IMR-90 (cell line): ENCODE data around the gene TSEN34. TPM values are rescaled to one million over a fixed set of nuclear protein-coding genes. Genes with fewer than 3 reads are reported as not detected.
A peak's percentile ranks its signal among the peaks of the same experiment; 100 is the strongest.

Experiments used
- ATAC-seq: fragments of 200-7000 bp; cut with Tn5 transposase; 2 replicates; pipeline ENCODE4 v1.9.1; 2020; ENCODE audit warnings: low read depth, mild to moderate bottlenecking, moderate library complexity
- BruUV-seq: library from RNA; stranded (reverse); fragments of 400-500 nt; replicated peaks from 2 replicates; lab custom pipeline; 2021; lab: Mats Ljungman, UMichigan
- CTCF ChIA-PET: fragments of 300-600 bp; formaldehyde crosslinking; extraction: SDS; loops from one replicate; lab custom pipeline; 2021; ENCODE audit warnings: antibody characterized with exemption; lab: Yijun Ruan, JAX
- POLR2A ChIA-PET: fragments of 300-600 bp; sonication (Branson Sonifier 250); formaldehyde crosslinking; loops from one replicate; lab custom pipeline; 2022; ENCODE audit warnings: antibody characterized with exemption; ENCODE audit not compliant: unreplicated experiment; lab: Charles Lee
- DNase-seq: peaks from one replicate; pipeline ENCODE4 v3.0.0; 2013
- H2AFZ ChIP-seq: replicated peaks from 2 replicates; pipeline ENCODE3; 2013; ENCODE audit warnings: low read length, mild to moderate bottlenecking; ENCODE audit not compliant: poor library complexity
- H2AK5ac ChIP-seq: 2 replicates; pipeline ENCODE4 v1.6.1; 2013; ENCODE audit warnings: low read depth, low read length, inconsistent platforms
- H2AK9ac ChIP-seq: replicated peaks from 2 replicates; pipeline ENCODE3; 2013; ENCODE audit warnings: mild to moderate bottlenecking, low read depth, low read length, moderate library complexity; ENCODE audit not compliant: poor library complexity
- H2BK120ac ChIP-seq: 2 replicates; pipeline ENCODE4 v1.6.1; 2013; ENCODE audit warnings: low read depth, low read length, inconsistent platforms
- H2BK15ac ChIP-seq: 3 replicates; pipeline ENCODE4 v1.6.1; 2013; ENCODE audit warnings: low read depth, low read length, inconsistent platforms
- H2BK20ac ChIP-seq: 2 replicates; pipeline ENCODE4 v1.6.1; 2013; ENCODE audit warnings: low read depth, mild to moderate bottlenecking, inconsistent platforms, low read length, moderate library complexity
- H2BK5ac ChIP-seq: 2 replicates; pipeline ENCODE4 v1.6.1; 2013; ENCODE audit warnings: mild to moderate bottlenecking, low read depth, low read length, inconsistent platforms; ENCODE audit not compliant: poor library complexity, severe bottlenecking
- H3K14ac ChIP-seq: replicated peaks from 2 replicates; pipeline ENCODE4 v1.6.1; 2013; ENCODE audit warnings: low read depth, low read length, inconsistent platforms
- H3K18ac ChIP-seq: 2 replicates; pipeline ENCODE4 v1.6.1; 2013; ENCODE audit warnings: low read depth, low read length, control low read depth
- H3K23ac ChIP-seq: 2 replicates; pipeline ENCODE4 v1.6.1; 2013; ENCODE audit warnings: low read depth, low read length, inconsistent platforms
- H3K27ac ChIP-seq: 2 replicates; pipeline ENCODE4 v1.5.1; 2013; ENCODE audit warnings: mild to moderate bottlenecking, control low read depth, low read length; ENCODE audit not compliant: insufficient read depth
- H3K27me3 ChIP-seq: 2 replicates; pipeline ENCODE4 v1.6.1; 2013; ENCODE audit warnings: low read length; ENCODE audit not compliant: control insufficient read depth, insufficient read depth
- H3K36me3 ChIP-seq: 2 replicates; pipeline ENCODE4 v1.6.1; 2013; ENCODE audit warnings: low read length, mixed read lengths; ENCODE audit not compliant: control insufficient read depth, insufficient read depth
- H3K4ac ChIP-seq: 2 replicates; pipeline ENCODE4 v1.6.1; 2013; ENCODE audit warnings: low read depth, low read length, inconsistent platforms
- H3K4me1 ChIP-seq: 2 replicates; pipeline ENCODE4 v1.6.1; 2013; ENCODE audit warnings: low read length, mixed read lengths; ENCODE audit not compliant: control insufficient read depth, insufficient read depth
- H3K4me2 ChIP-seq: 2 replicates; pipeline ENCODE4 v1.6.1; 2013; ENCODE audit warnings: low read depth, mild to moderate bottlenecking, control low read depth, low read length, moderate library complexity
- H3K4me3 ChIP-seq: 2 replicates; pipeline ENCODE4 v1.5.1; 2013; ENCODE audit warnings: low read depth, mild to moderate bottlenecking, control low read depth, low read length, moderate library complexity; ENCODE audit not compliant: insufficient read depth
- H3K56ac ChIP-seq: 2 replicates; pipeline ENCODE4 v1.6.1; 2013; ENCODE audit warnings: low read length, inconsistent platforms; ENCODE audit not compliant: insufficient read depth; ENCODE audit errors: extremely low read depth
- H3K79me1 ChIP-seq, 2 experiments: 2 replicates each; pipeline ENCODE4 v1.6.1; 2013; ENCODE audit warnings: low read length in 2 of 2, inconsistent platforms in 1 of 2, low read depth in 1 of 2
- H3K9ac ChIP-seq: 2 replicates; pipeline ENCODE4 v1.6.1; 2013; ENCODE audit warnings: low read depth, low read length, control low read depth
- H3K9me1 ChIP-seq: 2 replicates; pipeline ENCODE4 v1.6.1; 2013; ENCODE audit warnings: low read length, inconsistent platforms; ENCODE audit not compliant: insufficient read depth
- H3K9me3 ChIP-seq: 2 replicates; pipeline ENCODE4 v1.6.1; 2013; ENCODE audit warnings: low read length; ENCODE audit not compliant: control insufficient read depth, insufficient read depth
- H4K20me1 ChIP-seq: 2 replicates; pipeline ENCODE4 v1.6.1; 2013; ENCODE audit warnings: low read length, inconsistent platforms; ENCODE audit not compliant: insufficient read depth
- H4K5ac ChIP-seq: 2 replicates; pipeline ENCODE4 v1.6.1; 2013; ENCODE audit warnings: mild to moderate bottlenecking, low read depth, low read length, control low read depth
- H4K8ac ChIP-seq, 2 experiments: 2 replicates each; pipeline ENCODE4 v1.6.1; 2013; ENCODE audit warnings: low read depth in 2 of 2, low read length in 2 of 2, control low read depth in 1 of 2, inconsistent platforms in 1 of 2
- H4K91ac ChIP-seq: 2 replicates; pipeline ENCODE4 v1.6.1; 2013; ENCODE audit warnings: low read depth, low read length, inconsistent platforms; ENCODE audit not compliant: insufficient read depth
- BHLHE40 ChIP-seq: fragments of 150-350 bp; IDR thresholded peaks from 2 replicates; pipeline ENCODE4 v1.6.1; 2016; ENCODE audit warnings: mild to moderate bottlenecking, low read depth, low read length
- CEBPB ChIP-seq: IDR thresholded peaks from 2 replicates; pipeline ENCODE4 v1.6.1; 2012; ENCODE audit warnings: low read depth, low read length, improper control_type of control experiment
- CTCF ChIP-seq: conservative IDR thresholded peaks from 2 replicates; pipeline ENCODE4 v1.5.1; 2012; ENCODE audit warnings: mild to moderate bottlenecking, low read depth, low read length, improper control_type of control experiment
- MAZ ChIP-seq: IDR thresholded peaks from 2 replicates; pipeline ENCODE4 v1.6.1; 2012; ENCODE audit warnings: low read depth, mild to moderate bottlenecking, low read length, improper control_type of control experiment, moderate library complexity, borderline replicate concordance
- MXI1 ChIP-seq: IDR thresholded peaks from 2 replicates; pipeline ENCODE4 v1.6.1; 2012; ENCODE audit warnings: low read depth, mild to moderate bottlenecking, low read length, moderate library complexity, borderline replicate concordance
- RAD21 ChIP-seq: IDR thresholded peaks from 2 replicates; pipeline ENCODE4 v1.6.1; 2012; ENCODE audit warnings: low read length, improper control_type of control experiment
- RCOR1 ChIP-seq: IDR thresholded peaks from 2 replicates; pipeline ENCODE4 v1.6.1; 2012; ENCODE audit warnings: mild to moderate bottlenecking, low read length, improper control_type of control experiment; ENCODE audit not compliant: insufficient replicate concordance
- RFX5 ChIP-seq: IDR thresholded peaks from 2 replicates; pipeline ENCODE4 v1.8.0; 2012; ENCODE audit warnings: low read depth, mild to moderate bottlenecking, low read length, moderate library complexity
- SMC3 ChIP-seq: fragments of 150-350 bp; IDR thresholded peaks from 2 replicates; pipeline ENCODE4 v1.6.1; 2016; ENCODE audit warnings: low read depth, mild to moderate bottlenecking, antibody characterized with exemption, low read length, moderate library complexity
- WGBS, 2 experiments: methylation state at CpG; one replicate each; pipeline versions ENCODE4 v1.1.5 to v1.1.7; 2013; ENCODE audit warnings: missing lambda C conversion rate in 2 of 2; ENCODE audit not compliant: insufficient read length in 1 of 2; ENCODE audit errors: extremely low coverage in 2 of 2; 5-methylcytosine and 5-hydroxymethylcytosine counted together
- dilution Hi-C: fragments of 300-500 bp; cut with HindIII; formaldehyde crosslinking; loops from one replicate; pipeline ENCODE4 v1.14.3; 2018; ENCODE audit warnings: low sequenced_read_pairs; ENCODE audit not compliant: unreplicated experiment
- in situ Hi-C: fragments of 300-500 bp; cut with MboI; formaldehyde crosslinking; loops from 3 replicates; pipeline ENCODE4 v1.14.3; 2019; ENCODE audit warnings: low sequenced_read_pairs, inconsistent platforms, mixed read lengths
- intact Hi-C: fragments of 100-400 bp; cut with micrococcal nuclease; formaldehyde crosslinking; loops from 2 replicates; pipeline ENCODE4 v1.10.0; 2022
- polyA plus RNA-seq, 3 experiments: library from polyadenylated mRNA; depleted of rRNA; stranded (reverse); fragments of >200 nt; gene quantifications; 2 replicates each; pipeline ENCODE4 v1.2.3, GENCODE V29; 2012; ENCODE audit warnings: low replicate concordance in 1 of 3
- total RNA-seq: library from RNA; depleted of rRNA; stranded (reverse); fragments of >200 nt; gene quantifications from 2 replicates; pipeline ENCODE4 v1.2.3, GENCODE V29; 2012

The TSEN34 gene
- total and polyA plus RNA-seq, 2 of the 4 experiments (the other 2 are of a cell fraction) = 32.1 to 69.4 TPM

GRCh38 chr19:54179921-54180461 lies 11.1 kb upstream of the TSEN34 start:
- dilution Hi-C loops = no loop called here
- no peaks in the 10 kb centered on the region for H3K4me1 ChIP-seq
- no peak overlapping the region for H4K5ac ChIP-seq
- no peak overlapping the region for H3K18ac ChIP-seq
- no peak overlapping the region for H3K4me3 ChIP-seq
- H2AK5ac ChIP-seq = no peak overlapping the region
- H3K9me3 ChIP-seq = no peaks in the 10 kb centered on the region
- peaks cover 47% of the 10 kb centered on the region for H3K36me3 ChIP-seq
- H4K91ac ChIP-seq = no peak overlapping the region
- ChIA-PET POLR2A (no interaction called here), CTCF (interaction anchor here (1.1 kb wide), 1 partner anchor 8 kb away, joined by 3 read pairs; no protein-coding TSS in a partner anchor)
- H3K9me1 ChIP-seq = no peaks in the 10 kb centered on the region
- H4K8ac ChIP-seq = no peak overlapping the region
- no peak overlapping the region; the same call in 1 of the 2 replicates for H3K4ac ChIP-seq
- H3K27me3 ChIP-seq = no peaks in the 10 kb centered on the region
- H4K20me1 ChIP-seq = peaks cover 9% of the 10 kb centered on the region; the same call in 1 of the 2 replicates
- H2BK15ac ChIP-seq = no peak overlapping the region
- H3K79me1 ChIP-seq = peaks cover 4 to 16% of the 10 kb centered on the region in 2 experiments; a peak in 3 of 4 replicates
- BruUV-seq = TSS peak; percentile 45
- H3K27ac ChIP-seq = no peak overlapping the region
- no peak overlapping the region for H2BK5ac ChIP-seq
- H2BK20ac ChIP-seq = no peak overlapping the region
- no peak overlapping the region for H2AFZ ChIP-seq
- no peak overlapping the region for H2BK120ac ChIP-seq
- no peak overlapping the region for H3K4me2 ChIP-seq
- peak; percentile 91 for ATAC-seq
- 38% methylated on average over 4 of the region's 10 CpGs; no CpG with 5 or more reads in 1 of the 2 experiments for WGBS, 2 experiments
- DNase-seq = peak; percentile 60
- 0 out of 2 replicates have a peak, but pooled peaks have one; percentile 4 for TF ChIP-seq MAZ
- TF ChIP-seq RFX5 = no peak
- no peak for TF ChIP-seq CEBPB
- no peak for TF ChIP-seq RCOR1
- peak; percentile 48 for TF ChIP-seq CTCF
- peak; percentile 43; the same call in 1 of the 2 replicates for TF ChIP-seq SMC3
- no peak for TF ChIP-seq BHLHE40
- TF ChIP-seq MXI1 = no peak
- peak; percentile 46 for TF ChIP-seq RAD21
- H3K9ac ChIP-seq = no peak overlapping the region
- intact Hi-C loops = no loop called here
- H3K23ac ChIP-seq = no peak overlapping the region
- no peak overlapping the region for H2AK9ac ChIP-seq
- no peak overlapping the region for H3K56ac ChIP-seq
- H3K14ac ChIP-seq = no peak overlapping the region
- in situ Hi-C loops = no loop called here
